Measurements from ENCODE around the gene MTHFD1L.

GRCh38 chr6:151096255-151096612 lies 230.7 kb downstream of the MTHFD1L start:
- TF ChIP-seq, protein P1, sequence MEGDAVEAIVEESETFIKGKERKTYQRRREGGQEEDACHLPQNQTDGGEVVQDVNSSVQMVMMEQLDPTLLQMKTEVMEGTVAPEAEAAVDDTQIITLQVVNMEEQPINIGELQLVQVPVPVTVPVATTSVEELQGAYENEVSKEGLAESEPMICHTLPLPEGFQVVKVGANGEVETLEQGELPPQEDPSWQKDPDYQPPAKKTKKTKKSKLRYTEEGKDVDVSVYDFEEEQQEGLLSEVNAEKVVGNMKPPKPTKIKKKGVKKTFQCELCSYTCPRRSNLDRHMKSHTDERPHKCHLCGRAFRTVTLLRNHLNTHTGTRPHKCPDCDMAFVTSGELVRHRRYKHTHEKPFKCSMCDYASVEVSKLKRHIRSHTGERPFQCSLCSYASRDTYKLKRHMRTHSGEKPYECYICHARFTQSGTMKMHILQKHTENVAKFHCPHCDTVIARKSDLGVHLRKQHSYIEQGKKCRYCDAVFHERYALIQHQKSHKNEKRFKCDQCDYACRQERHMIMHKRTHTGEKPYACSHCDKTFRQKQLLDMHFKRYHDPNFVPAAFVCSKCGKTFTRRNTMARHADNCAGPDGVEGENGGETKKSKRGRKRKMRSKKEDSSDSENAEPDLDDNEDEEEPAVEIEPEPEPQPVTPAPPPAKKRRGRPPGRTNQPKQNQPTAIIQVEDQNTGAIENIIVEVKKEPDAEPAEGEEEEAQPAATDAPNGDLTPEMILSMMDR (conservative IDR thresholded peaks at IDR 0.05 in 1 of 2, IDR thresholded peaks at IDR 0.05 in 1 of 2; ENCODE audit: low read depth in 1 of 2, low read length in 2 of 2): no peak
- TF ChIP-seq EZH2 (IDR thresholded peaks at IDR 0.05; ENCODE audit: low read length, missing control alignments): no peak

Data from fibroblast of lung (primary cell).